ENCODE measurements around the gene PLXNB2. TPM values are rescaled to one million over a fixed set of nuclear protein-coding genes. Genes with fewer than 3 reads are reported as not detected.

PLXNB2 gene
- polyA plus RNA-seq, 1 donor from 2014 or later: 38.6 TPM

GRCh38 chr22:50268655-50269113, 38.8 kb downstream of the PLXNB2 start:
- no peak overlapping the region for H3K4me3 ChIP-seq (ENCODE audit: low read length)
- TF ChIP-seq EP300 (conservative IDR thresholded peaks at IDR 0.05; ENCODE audit: poor library complexity, severe bottlenecking): no peak

GRCh38 chr22:50267591-50268390, 39.7 kb downstream of the PLXNB2 start:
- Histone ChIP-seq H3K9me3 (ENCODE audit: low read length) (no peaks in the 10 kb centered on the region), H4K20me1 (ENCODE audit: insufficient read depth) (no peaks in the 10 kb centered on the region), H3K27me3 (ENCODE audit: insufficient read depth, low read depth, low read length) (no peaks in the 10 kb centered on the region), H3K4me3 (ENCODE audit: low read length) (no peak overlapping the region), H3K36me3 (ENCODE audit: insufficient read depth, low read length) (no peaks in the 10 kb centered on the region), H3K79me2 (replicated peaks; ENCODE audit: insufficient read depth, low read length) (no peaks in the 10 kb centered on the region), H3K9ac (ENCODE audit: low read length) (no peak overlapping the region), H3K4me2 (ENCODE audit: low read length) (no peak overlapping the region), H3K27ac (ENCODE audit: low read length) (no peak overlapping the region), H3F3A (ENCODE audit: insufficient read depth, low read length, poor library complexity, severe bottlenecking) (no peaks in the 10 kb centered on the region), H3K9me2 (ENCODE audit: insufficient read depth, low read length) (no peaks in the 10 kb centered on the region), H2AFZ (ENCODE audit: low read depth, low read length) (no peak overlapping the region)
- TF ChIP-seq TAF1 (IDR thresholded peaks at IDR 0.05; ENCODE audit: low read depth) (no peak), POLR2AphosphoS5 (IDR thresholded peaks at IDR 0.05) (no peak), EZH2 (IDR thresholded peaks at IDR 0.05; ENCODE audit: borderline replicate concordance, insufficient read depth, low read length, poor library complexity, severe bottlenecking) (no peak), RAD21 (conservative IDR thresholded peaks at IDR 0.05) (no peak), CTCF (IDR thresholded peaks at IDR 0.05; ENCODE audit: poor library complexity, severe bottlenecking) (no peak), SMC3 (conservative IDR thresholded peaks at IDR 0.05; ENCODE audit: poor library complexity) (no peak), MXI1 (conservative IDR thresholded peaks at IDR 0.05; ENCODE audit: poor library complexity, severe bottlenecking) (no peak), EP300 (conservative IDR thresholded peaks at IDR 0.05; ENCODE audit: poor library complexity, severe bottlenecking) (no peak)
- TF ChIP-seq, protein P1, sequence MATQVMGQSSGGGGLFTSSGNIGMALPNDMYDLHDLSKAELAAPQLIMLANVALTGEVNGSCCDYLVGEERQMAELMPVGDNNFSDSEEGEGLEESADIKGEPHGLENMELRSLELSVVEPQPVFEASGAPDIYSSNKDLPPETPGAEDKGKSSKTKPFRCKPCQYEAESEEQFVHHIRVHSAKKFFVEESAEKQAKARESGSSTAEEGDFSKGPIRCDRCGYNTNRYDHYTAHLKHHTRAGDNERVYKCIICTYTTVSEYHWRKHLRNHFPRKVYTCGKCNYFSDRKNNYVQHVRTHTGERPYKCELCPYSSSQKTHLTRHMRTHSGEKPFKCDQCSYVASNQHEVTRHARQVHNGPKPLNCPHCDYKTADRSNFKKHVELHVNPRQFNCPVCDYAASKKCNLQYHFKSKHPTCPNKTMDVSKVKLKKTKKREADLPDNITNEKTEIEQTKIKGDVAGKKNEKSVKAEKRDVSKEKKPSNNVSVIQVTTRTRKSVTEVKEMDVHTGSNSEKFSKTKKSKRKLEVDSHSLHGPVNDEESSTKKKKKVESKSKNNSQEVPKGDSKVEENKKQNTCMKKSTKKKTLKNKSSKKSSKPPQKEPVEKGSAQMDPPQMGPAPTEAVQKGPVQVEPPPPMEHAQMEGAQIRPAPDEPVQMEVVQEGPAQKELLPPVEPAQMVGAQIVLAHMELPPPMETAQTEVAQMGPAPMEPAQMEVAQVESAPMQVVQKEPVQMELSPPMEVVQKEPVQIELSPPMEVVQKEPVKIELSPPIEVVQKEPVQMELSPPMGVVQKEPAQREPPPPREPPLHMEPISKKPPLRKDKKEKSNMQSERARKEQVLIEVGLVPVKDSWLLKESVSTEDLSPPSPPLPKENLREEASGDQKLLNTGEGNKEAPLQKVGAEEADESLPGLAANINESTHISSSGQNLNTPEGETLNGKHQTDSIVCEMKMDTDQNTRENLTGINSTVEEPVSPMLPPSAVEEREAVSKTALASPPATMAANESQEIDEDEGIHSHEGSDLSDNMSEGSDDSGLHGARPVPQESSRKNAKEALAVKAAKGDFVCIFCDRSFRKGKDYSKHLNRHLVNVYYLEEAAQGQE (IDR thresholded peaks at IDR 0.05; ENCODE audit: borderline replicate concordance): no peak

More at GRCh38 chr22:50268655-50269113, 38.8 kb downstream of the PLXNB2 start:
- Histone ChIP-seq H3K27me3 (ENCODE audit: insufficient read depth, low read depth, low read length) (no peaks in the 10 kb centered on the region), H4K20me1 (ENCODE audit: insufficient read depth) (no peaks in the 10 kb centered on the region), H2AFZ (ENCODE audit: low read depth, low read length) (no peak overlapping the region), H3K79me2 (replicated peaks; ENCODE audit: insufficient read depth, low read length) (no peaks in the 10 kb centered on the region), H3K9me2 (ENCODE audit: insufficient read depth, low read length) (no peaks in the 10 kb centered on the region), H3K9me3 (ENCODE audit: low read length) (no peaks in the 10 kb centered on the region), H3F3A (ENCODE audit: insufficient read depth, low read length, poor library complexity, severe bottlenecking) (no peaks in the 10 kb centered on the region), H3K9ac (ENCODE audit: low read length) (no peak overlapping the region), H3K4me2 (ENCODE audit: low read length) (no peak overlapping the region), H3K27ac (ENCODE audit: low read length) (no peak overlapping the region), H3K36me3 (ENCODE audit: insufficient read depth, low read length) (no peaks in the 10 kb centered on the region)

Data from neural cell (in vitro differentiated cells).